Measurements from ENCODE around the gene IL24.
"Not testable (repeated sequence)": the region's sequence is repeated elsewhere in the genome, so short reads cannot be mapped to it uniquely, and the experiment has no call there.

The IL24 gene, protein sequence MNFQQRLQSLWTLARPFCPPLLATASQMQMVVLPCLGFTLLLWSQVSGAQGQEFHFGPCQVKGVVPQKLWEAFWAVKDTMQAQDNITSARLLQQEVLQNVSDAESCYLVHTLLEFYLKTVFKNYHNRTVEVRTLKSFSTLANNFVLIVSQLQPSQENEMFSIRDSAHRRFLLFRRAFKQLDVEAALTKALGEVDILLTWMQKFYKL

GRCh38 chr1:206897175-206897574 is at the start of gene IL24:
IL24 (plus strand) TSS chr1:206897443; CDS start chr1:206897833, 390 bp downstream.
- in situ Hi-C loops (cut with MboI; ENCODE audit: low sequenced_read_pairs), result no loop called here

- in situ Hi-C loops (cut with MboI; ENCODE audit: low sequenced_read_pairs), result no loop called here
These were observed 49.3 kb upstream of the IL24 start for GRCh38 chr1:206847946-206848345.

DNA sequence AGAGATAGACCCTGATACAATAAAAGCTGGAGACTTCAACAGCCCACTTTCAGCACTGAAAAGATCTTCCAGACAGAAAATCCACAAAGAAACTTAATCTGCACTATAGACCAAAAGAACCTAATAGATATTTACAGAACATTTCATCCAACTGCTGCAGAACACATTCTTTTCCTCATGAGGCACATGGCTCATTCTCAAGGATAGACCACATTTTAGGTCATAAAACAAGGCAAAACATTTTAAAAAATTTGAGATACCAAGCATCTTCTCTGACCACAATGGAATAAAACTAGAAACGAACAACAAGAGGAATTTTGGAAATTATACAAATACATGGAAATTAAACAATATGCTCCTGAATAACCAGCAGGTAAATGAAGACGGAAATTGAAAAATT is 46.8 kb upstream of the IL24 start:
- in situ Hi-C loops (cut with MboI; ENCODE audit: low sequenced_read_pairs), result no loop called here

DNA sequence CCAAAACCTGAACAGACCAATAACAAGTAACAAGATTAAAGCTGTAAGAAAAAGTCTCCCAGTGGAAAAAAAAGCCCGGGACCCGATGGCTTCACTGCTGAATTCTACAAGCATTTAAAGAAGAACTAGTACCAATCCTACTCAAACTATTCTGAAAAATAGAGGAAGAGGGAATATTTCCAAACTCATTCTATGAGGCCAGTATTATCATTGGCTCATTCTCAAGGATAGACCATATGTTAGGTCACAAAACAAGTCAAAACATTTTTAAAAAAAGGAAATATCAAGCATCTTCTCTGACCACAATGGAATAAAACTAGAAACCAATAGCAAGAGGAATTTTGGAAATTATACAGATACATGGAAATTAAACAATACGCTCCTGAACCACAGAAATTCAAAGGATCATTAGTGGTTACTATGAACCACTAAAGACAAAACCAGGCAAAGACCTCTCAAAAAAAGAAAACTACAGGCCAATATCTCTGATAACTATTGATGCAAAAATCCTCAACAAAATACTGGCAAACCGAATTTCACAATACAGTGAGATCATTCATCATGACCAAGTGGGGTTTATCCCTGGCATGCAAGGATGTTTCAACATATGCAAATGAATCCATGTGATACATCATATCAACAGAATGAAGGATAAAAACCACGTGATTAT is 45.8 kb upstream of the IL24 start:
- in situ Hi-C loops (cut with MboI; ENCODE audit: low sequenced_read_pairs), result no loop called here

DNA sequence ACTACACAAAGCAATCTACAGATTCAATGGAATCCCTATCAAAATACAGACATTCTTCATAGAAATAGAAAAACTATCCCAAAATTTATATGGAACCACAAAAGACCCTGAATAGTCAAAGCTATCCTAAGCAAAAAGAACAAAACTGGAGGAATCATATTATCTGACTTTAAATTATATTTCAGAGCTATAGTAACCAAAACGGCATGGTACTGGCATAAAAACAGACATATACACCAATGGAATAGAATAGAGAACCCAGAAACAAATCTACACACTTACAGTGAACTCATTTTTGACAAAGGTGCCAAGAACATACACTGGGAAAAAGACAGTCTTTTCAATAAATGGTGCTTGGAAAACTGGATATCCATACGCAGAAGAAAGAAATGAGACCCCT is 44.6 kb upstream of the IL24 start:
- in situ Hi-C loops (cut with MboI; ENCODE audit: low sequenced_read_pairs), result not testable (repeated sequence)

DNA sequence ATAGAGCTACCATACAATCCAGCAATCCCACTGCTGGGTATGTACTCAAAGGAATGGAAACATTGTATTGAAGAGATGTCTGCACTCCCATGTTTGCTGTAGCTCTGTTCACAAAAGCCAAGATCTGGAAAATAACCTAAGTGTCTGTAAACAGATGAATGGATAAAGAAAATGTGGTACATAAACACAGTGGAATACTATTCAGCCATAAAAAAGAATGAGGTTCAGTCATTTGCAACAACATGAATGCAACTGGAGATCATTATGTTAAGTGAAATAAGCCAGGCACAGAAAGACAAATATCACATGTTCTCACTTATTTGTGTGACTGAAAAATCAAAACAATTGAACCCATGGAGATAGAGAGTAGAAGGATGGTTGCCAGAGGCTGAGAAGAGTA is 43.5 kb upstream of the IL24 start:
- in situ Hi-C loops (cut with MboI; ENCODE audit: low sequenced_read_pairs), result not testable (repeated sequence)

- in situ Hi-C loops (cut with MboI; ENCODE audit: low sequenced_read_pairs), result no loop called here
These were observed 42.7 kb upstream of the IL24 start for GRCh38 chr1:206854401-206855129.

DNA sequence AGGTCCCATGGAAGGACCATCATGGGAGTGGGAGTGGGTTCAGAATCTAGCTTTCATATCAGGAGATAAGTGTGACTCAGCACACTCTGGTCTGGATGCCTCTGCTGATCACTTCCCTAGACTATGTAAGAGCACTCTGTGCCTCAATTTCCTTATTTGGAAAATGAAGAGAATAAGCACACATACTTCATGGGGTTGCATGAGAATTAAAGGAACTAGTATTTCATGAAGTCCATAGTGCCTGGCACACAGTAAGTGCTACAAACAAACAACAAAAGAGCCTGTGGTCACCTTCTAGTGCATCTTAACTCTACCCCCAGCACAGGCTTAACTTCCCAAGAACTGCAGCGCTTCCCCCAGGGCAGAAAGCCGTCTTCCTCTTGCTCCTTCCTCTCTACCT is 41.4 kb upstream of the IL24 start:
- in situ Hi-C loops (cut with MboI; ENCODE audit: low sequenced_read_pairs), result no loop called here

GRCh38 chr1:206856674-206857464 is 40.4 kb upstream of the IL24 start:
- in situ Hi-C loops (cut with MboI; ENCODE audit: low sequenced_read_pairs), result no loop called here

- in situ Hi-C loops (cut with MboI; ENCODE audit: low sequenced_read_pairs), result no loop called here
These were observed 38.1 kb upstream of the IL24 start for GRCh38 chr1:206859082-206859521.

- in situ Hi-C loops (cut with MboI; ENCODE audit: low sequenced_read_pairs), result no loop called here
These were observed 37.1 kb upstream of the IL24 start for GRCh38 chr1:206860165-206860564.

GRCh38 chr1:206863266-206863665 is 34.0 kb upstream of the IL24 start:
- in situ Hi-C loops (cut with MboI; ENCODE audit: low sequenced_read_pairs), result no loop called here

DNA sequence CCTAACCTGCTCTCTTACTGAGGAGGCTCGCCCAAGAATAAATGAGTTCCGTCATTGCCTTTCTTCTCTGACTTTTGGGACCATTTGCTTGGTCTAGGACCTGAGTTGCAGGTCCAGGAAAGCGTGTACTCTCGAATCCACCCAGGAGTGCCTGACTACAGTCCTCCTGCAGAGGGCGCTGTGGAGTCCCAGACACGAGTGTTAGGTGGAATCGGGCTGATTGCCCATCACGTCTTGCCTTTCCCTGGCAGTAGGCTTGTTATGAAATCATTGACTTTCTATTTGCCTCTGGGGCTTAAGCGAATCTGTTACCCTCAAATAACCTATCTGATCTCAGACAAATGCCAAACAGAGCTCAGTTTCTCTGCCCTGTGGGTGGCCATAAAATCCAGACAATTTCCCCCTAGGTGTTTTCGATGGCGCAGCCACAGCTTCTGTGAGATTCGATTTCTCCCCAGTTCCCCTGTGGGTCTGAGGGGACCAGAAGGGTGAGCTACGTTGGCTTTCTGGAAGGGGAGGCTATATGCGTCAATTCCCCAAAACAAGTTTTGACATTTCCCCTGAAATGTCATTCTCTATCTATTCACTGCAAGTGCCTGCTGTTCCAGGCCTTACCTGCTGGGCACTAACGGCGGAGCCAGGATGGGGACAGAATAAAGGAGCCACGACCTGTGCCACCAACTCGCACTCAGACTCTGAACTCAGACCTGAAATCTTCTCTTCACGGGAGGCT is 32.1 kb upstream of the IL24 start, which contains the start of gene IL20:
Gene IL20, plus strand, starts transcription at position 685 of the 733 bp plus-strand sequence. CDS start 230 bp downstream, outside the sequence.
- in situ Hi-C loops (cut with MboI; ENCODE audit: low sequenced_read_pairs), result no loop called here

- in situ Hi-C loops (cut with MboI; ENCODE audit: low sequenced_read_pairs), result no loop called here
These were observed 31.2 kb upstream of the IL24 start for GRCh38 chr1:206866062-206866461.

DNA sequence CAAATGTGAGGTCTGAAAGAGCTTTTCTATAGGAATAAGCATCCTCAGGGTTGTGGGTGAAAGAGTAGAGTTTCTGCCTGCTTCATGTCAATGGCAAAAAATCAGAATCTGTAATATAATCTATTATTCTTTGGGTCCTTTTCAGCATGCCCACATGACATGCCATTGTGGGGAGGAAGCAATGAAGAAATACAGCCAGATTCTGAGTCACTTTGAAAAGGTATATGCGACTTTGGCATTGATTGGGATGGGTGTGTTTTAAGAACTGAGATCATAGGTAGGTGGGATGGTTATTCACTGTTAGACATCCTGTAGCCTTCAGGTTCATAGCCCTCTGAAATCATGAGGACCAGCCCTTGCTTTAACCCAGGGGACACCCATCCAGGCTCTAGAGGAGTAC is 30.0 kb upstream of the IL24 start:
- in situ Hi-C loops (cut with MboI; ENCODE audit: low sequenced_read_pairs), result no loop called here

DNA sequence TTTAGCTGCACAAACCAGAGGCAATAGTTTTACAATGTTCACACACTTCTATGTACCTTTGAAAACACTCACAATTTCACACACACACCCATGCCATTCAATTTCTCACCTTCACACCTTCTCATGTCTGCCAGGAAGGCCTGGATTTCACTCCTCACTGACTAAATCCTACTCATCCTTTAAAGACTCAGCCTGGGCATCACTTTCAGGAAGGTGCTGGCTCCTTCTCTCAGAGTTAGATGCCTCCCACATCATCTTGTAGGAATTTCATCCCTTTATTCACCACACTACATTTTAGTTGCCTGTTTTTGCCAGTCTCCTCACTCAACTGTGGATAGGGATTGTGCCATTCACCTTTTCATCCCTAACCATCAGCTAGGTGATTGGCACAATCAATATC is 29.5 kb upstream of the IL24 start:
- in situ Hi-C loops (cut with MboI; ENCODE audit: low sequenced_read_pairs), result no loop called here

DNA sequence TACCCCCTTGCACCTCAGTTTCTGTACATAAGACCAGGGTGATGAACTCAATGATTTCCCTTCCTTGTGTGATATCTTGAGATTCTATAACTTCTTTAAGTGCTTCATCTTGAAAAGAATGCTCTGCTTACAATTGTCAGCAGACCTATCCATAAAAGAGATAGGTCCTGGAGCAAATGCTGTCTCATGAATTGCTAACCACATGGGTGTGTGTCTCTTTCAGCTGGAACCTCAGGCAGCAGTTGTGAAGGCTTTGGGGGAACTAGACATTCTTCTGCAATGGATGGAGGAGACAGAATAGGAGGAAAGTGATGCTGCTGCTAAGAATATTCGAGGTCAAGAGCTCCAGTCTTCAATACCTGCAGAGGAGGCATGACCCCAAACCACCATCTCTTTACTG is 29.0 kb upstream of the IL24 start:
- in situ Hi-C loops (cut with MboI; ENCODE audit: low sequenced_read_pairs), result no loop called here

DNA sequence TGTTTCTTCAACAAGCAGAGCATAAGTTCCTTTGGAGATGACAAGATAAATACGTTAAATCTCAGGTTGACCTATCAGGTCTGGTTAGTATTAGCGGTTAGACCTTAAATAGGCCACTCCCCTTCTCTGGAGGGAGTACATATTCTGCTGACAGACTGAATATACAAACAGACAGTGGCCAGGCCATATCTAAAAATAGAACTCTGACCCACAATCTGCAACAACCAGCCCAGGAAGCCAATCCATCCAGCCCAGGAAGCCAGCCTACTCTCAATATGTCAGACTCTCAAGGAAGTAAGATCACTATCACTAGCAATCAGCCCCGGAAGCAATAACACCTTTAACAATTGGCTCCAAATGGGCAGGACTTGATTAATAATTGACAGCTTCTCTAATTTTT is 25.1 kb upstream of the IL24 start:
- in situ Hi-C loops (cut with MboI; ENCODE audit: low sequenced_read_pairs), result no loop called here

GRCh38 chr1:206873603-206874188 is 23.5 kb upstream of the IL24 start:
- in situ Hi-C loops (cut with MboI; ENCODE audit: low sequenced_read_pairs), result no loop called here

DNA sequence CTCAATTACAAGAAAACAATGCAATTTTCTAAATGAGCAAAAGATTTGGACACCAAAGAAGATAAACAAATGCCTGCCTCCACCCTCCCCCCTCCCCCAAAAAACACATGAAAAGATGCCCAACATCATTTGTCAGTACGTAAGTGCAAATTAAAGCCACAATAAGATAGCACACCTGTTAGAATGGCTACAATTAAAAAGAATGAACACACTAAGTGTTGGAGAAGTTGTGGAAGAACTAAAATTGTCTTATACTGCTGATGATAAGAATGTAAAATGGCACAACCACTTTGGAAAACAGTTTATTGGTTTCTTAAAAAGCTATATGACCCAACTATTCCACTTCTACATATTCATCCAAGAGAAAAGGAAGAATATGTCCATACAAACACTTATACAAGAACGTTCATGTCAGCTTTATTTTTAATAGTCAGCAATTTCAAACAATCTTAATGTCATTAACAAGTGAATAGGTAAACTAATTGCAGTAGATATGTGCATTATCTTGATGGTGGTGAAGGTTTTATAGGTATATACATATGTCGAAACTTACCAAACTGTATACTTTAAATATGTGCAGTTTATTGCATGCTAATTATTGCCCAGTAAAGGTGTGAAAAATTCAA is 21.4 kb upstream of the IL24 start:
- in situ Hi-C loops (cut with MboI; ENCODE audit: low sequenced_read_pairs), result no loop called here

All from HL-60/S4 treated with retinoic acid at 250 ng/mL for 4 days and 3 days (cell line).